Measurements from ENCODE around the gene PHACTR3.

The PHACTR3 gene

DNA sequence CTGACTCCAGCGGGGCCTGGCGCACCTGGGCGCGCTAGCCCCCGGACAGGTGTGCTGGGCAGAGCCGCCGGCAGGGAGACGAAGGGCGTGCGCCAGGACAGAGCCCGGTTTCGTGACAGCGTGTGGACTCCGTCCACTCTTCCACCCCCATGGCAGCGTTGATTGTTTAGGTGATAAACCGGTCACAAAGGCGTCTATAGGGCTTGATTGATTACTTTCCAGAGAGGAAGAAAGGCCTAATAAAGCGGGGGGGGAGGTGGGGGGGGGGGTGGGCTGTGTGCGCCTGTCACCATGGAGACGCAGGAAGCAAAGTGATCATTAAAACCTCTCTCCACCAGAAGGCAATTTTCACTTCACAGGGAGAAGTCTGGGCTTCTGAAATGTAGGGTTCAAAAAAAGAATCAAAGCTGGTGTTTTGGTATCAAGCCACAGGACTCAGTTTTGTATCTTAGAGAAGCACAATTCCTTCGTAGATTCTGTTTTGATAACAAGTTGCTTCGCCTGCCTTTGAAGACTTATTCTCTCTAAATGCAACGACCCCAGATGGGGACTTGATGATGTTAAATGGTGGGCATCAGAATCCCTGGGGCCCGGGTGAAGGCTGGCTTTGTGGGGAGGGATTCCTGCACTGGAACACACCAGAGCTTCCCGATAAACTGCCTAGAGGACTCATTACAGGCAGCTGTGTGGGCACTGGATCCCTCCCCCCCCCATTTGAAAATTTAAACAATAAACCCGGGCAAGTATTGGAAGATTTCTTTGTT, 1.4 kb downstream of the PHACTR3 start:
- Histone ChIP-seq H3K36me3 (ENCODE audit: insufficient read depth, low read length) (no peaks in the 10 kb centered on the region), H3K4me2 (ENCODE audit: low read length) (no peak overlapping the region), H3K79me2 (ENCODE audit: insufficient read depth, low read length) (no peaks in the 10 kb centered on the region), H3F3A (ENCODE audit: insufficient read depth, low read length) (no peaks in the 10 kb centered on the region), H3K4me3 (ENCODE audit: low read depth, low read length, poor library complexity, severe bottlenecking) (no peak overlapping the region), H3K4me1 (ENCODE audit: insufficient read depth, low read length, severe bottlenecking) (no peaks in the 10 kb centered on the region), H3K9me3 (ENCODE audit: low read length) (no peaks in the 10 kb centered on the region), H2AFZ (ENCODE audit: low read length) (no peak overlapping the region), H3K27me3 (ENCODE audit: insufficient read depth, low read length) (no peaks in the 10 kb centered on the region), H3K27ac (ENCODE audit: low read depth, low read length, poor library complexity, severe bottlenecking) (no peak overlapping the region), H3K9ac (ENCODE audit: low read length) (no peak overlapping the region), H4K20me1 (ENCODE audit: insufficient read depth, low read length) (no peaks in the 10 kb centered on the region), H3K9me2 (ENCODE audit: low read depth, low read length) (no peaks in the 10 kb centered on the region)
- TF ChIP-seq, protein P1, sequence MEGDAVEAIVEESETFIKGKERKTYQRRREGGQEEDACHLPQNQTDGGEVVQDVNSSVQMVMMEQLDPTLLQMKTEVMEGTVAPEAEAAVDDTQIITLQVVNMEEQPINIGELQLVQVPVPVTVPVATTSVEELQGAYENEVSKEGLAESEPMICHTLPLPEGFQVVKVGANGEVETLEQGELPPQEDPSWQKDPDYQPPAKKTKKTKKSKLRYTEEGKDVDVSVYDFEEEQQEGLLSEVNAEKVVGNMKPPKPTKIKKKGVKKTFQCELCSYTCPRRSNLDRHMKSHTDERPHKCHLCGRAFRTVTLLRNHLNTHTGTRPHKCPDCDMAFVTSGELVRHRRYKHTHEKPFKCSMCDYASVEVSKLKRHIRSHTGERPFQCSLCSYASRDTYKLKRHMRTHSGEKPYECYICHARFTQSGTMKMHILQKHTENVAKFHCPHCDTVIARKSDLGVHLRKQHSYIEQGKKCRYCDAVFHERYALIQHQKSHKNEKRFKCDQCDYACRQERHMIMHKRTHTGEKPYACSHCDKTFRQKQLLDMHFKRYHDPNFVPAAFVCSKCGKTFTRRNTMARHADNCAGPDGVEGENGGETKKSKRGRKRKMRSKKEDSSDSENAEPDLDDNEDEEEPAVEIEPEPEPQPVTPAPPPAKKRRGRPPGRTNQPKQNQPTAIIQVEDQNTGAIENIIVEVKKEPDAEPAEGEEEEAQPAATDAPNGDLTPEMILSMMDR (IDR thresholded peaks at IDR 0.05; ENCODE audit: low read length), result no peak
- TF ChIP-seq EZH2 (IDR thresholded peaks at IDR 0.05; ENCODE audit: borderline replicate concordance, low read length), result no peak

- H3K9me2 ChIP-seq (ENCODE audit: low read depth, low read length), result no peaks in the 10 kb centered on the region
- no peaks in the 10 kb centered on the region for H3K27me3 ChIP-seq (ENCODE audit: insufficient read depth, low read length)
- no peaks in the 10 kb centered on the region for H3K36me3 ChIP-seq (ENCODE audit: insufficient read depth, low read length)
- no peaks in the 10 kb centered on the region for H4K20me1 ChIP-seq (ENCODE audit: insufficient read depth, low read length)
- H3K4me2 ChIP-seq (ENCODE audit: low read length), result no peak overlapping the region
- no peaks in the 10 kb centered on the region for H3K4me1 ChIP-seq (ENCODE audit: insufficient read depth, low read length, severe bottlenecking)
- H3K9ac ChIP-seq (ENCODE audit: low read length), result no peak overlapping the region
- no peak overlapping the region for H3K4me3 ChIP-seq (ENCODE audit: low read depth, low read length, poor library complexity, severe bottlenecking)
- no peak for TF ChIP-seq EZH2 (IDR thresholded peaks at IDR 0.05; ENCODE audit: borderline replicate concordance, low read length)
- TF ChIP-seq, protein P1 (IDR thresholded peaks at IDR 0.05; ENCODE audit: low read length), result no peak
- no peaks in the 10 kb centered on the region for H3K79me2 ChIP-seq (ENCODE audit: insufficient read depth, low read length)
- no peaks in the 10 kb centered on the region for H3F3A ChIP-seq (ENCODE audit: insufficient read depth, low read length)
- no peak overlapping the region for H2AFZ ChIP-seq (ENCODE audit: low read length)
- H3K27ac ChIP-seq (ENCODE audit: low read depth, low read length, poor library complexity, severe bottlenecking), result no peak overlapping the region
- H3K9me3 ChIP-seq (ENCODE audit: low read length), result no peaks in the 10 kb centered on the region
Measured at GRCh38 chr20:59606566-59606965, 2.2 kb downstream of the PHACTR3 start.

- TF ChIP-seq, protein P1 (IDR thresholded peaks at IDR 0.05; ENCODE audit: low read length), result no peak
- no peak for TF ChIP-seq EZH2 (IDR thresholded peaks at IDR 0.05; ENCODE audit: borderline replicate concordance, low read length)
- H3K36me3 ChIP-seq (ENCODE audit: insufficient read depth, low read length), result no peaks in the 10 kb centered on the region
- no peak overlapping the region for H2AFZ ChIP-seq (ENCODE audit: low read length)
- no peak overlapping the region for H3K4me3 ChIP-seq (ENCODE audit: low read depth, low read length, poor library complexity, severe bottlenecking)
- no peaks in the 10 kb centered on the region for H3K9me3 ChIP-seq (ENCODE audit: low read length)
- no peaks in the 10 kb centered on the region for H3K4me1 ChIP-seq (ENCODE audit: insufficient read depth, low read length, severe bottlenecking)
- no peaks in the 10 kb centered on the region for H3K27me3 ChIP-seq (ENCODE audit: insufficient read depth, low read length)
- no peaks in the 10 kb centered on the region for H4K20me1 ChIP-seq (ENCODE audit: insufficient read depth, low read length)
- no peaks in the 10 kb centered on the region for H3F3A ChIP-seq (ENCODE audit: insufficient read depth, low read length)
- H3K9me2 ChIP-seq (ENCODE audit: low read depth, low read length), result no peaks in the 10 kb centered on the region
- H3K4me2 ChIP-seq (ENCODE audit: low read length), result no peak overlapping the region
- H3K27ac ChIP-seq (ENCODE audit: low read depth, low read length, poor library complexity, severe bottlenecking), result no peak overlapping the region
- no peak overlapping the region for H3K9ac ChIP-seq (ENCODE audit: low read length)
- no peaks in the 10 kb centered on the region for H3K79me2 ChIP-seq (ENCODE audit: insufficient read depth, low read length)
Measured at GRCh38 chr20:59608396-59608795, 4.1 kb downstream of the PHACTR3 start.

Data from OCI-LY1 (cell line).